SK-N-SH treated with all-trans-retinoic acid at 6 μM for 48 hours (cell line): ENCODE data around the gene AEN.

Source experiments
- CREB5 ChIP-seq: fragments of 250-450 bp; sonication (Bioruptor Pico); IDR thresholded peaks from 2 replicates; pipeline ENCODE4 v1.5.1; 2020; ENCODE audit warnings: low read depth, mild to moderate bottlenecking, moderate library complexity
- CSRNP3 ChIP-seq: fragments of 250-450 bp; sonication (Bioruptor Pico); IDR thresholded peaks from 2 replicates; pipeline ENCODE4 v1.5.1; 2021; ENCODE audit warnings: mild to moderate bottlenecking, moderate library complexity
- GLIS3 ChIP-seq: fragments of 250-450 bp; sonication (Bioruptor Pico); IDR thresholded peaks from 2 replicates; pipeline ENCODE4 v1.5.0; 2020; ENCODE audit warnings: mild to moderate bottlenecking, moderate library complexity
- PATZ1 ChIP-seq: fragments of 250-450 bp; sonication (Bioruptor Pico); IDR thresholded peaks from 2 replicates; pipeline ENCODE4 v1.8.0; 2020; ENCODE audit warnings: mild to moderate bottlenecking, moderate library complexity, borderline replicate concordance
- POU6F1 ChIP-seq: fragments of 250-450 bp; sonication (Bioruptor Pico); IDR thresholded peaks from 2 replicates; pipeline ENCODE4 v1.8.0; 2021; ENCODE audit warnings: low read depth, mild to moderate bottlenecking, moderate library complexity, borderline replicate concordance
- PPARA ChIP-seq: fragments of 250-450 bp; sonication (Bioruptor Pico); IDR thresholded peaks from 2 replicates; pipeline ENCODE4 v1.5.0; 2020; ENCODE audit warnings: mild to moderate bottlenecking, borderline replicate concordance
- RARB ChIP-seq: fragments of 250-450 bp; sonication (Bioruptor Pico); IDR thresholded peaks from 2 replicates; pipeline ENCODE4 v1.8.0; 2021; ENCODE audit warnings: mild to moderate bottlenecking, moderate library complexity
- SNAI2 ChIP-seq: fragments of 250-450 bp; sonication (Bioruptor Pico); IDR thresholded peaks from 2 replicates; pipeline ENCODE4 v1.5.0; 2020; ENCODE audit warnings: mild to moderate bottlenecking, moderate library complexity
- TOX ChIP-seq: fragments of 250-450 bp; sonication (Bioruptor Pico); IDR thresholded peaks from 2 replicates; pipeline ENCODE4 v1.8.0; 2021; ENCODE audit warnings: mild to moderate bottlenecking, moderate library complexity, borderline replicate concordance
- TSHZ2 ChIP-seq: fragments of 250-450 bp; sonication (Bioruptor Pico); IDR thresholded peaks from 2 replicates; pipeline ENCODE4 v1.5.0; 2020; ENCODE audit warnings: mild to moderate bottlenecking, moderate library complexity
- ZFP3 ChIP-seq: fragments of 250-450 bp; sonication (Bioruptor Pico); IDR thresholded peaks from 2 replicates; pipeline ENCODE4 v1.5.0; 2020; ENCODE audit warnings: mild to moderate bottlenecking, moderate library complexity
- ZFP30 ChIP-seq: fragments of 450-650 bp; formaldehyde crosslinking; IDR thresholded peaks from 2 replicates; pipeline ENCODE4 v1.5.0; 2022; ENCODE audit warnings: mild to moderate bottlenecking, moderate library complexity
- ZNF565 ChIP-seq: fragments of 450-650 bp; formaldehyde crosslinking; conservative IDR thresholded peaks from 2 replicates; pipeline ENCODE4 v1.5.0; 2020; ENCODE audit warnings: low read depth, mild to moderate bottlenecking, moderate library complexity
- ZNF70 ChIP-seq: fragments of 450-650 bp; formaldehyde crosslinking; IDR thresholded peaks from 2 replicates; pipeline ENCODE4 v1.5.0; 2020; ENCODE audit warnings: mild to moderate bottlenecking, moderate library complexity

- TF ChIP-seq ZNF565 (CRISPR knock-in tag) (no peak), PPARA (CRISPR knock-in tag) (no peak), ZFP30 (no peak), ZNF70 (CRISPR knock-in tag) (no peak), RARB (CRISPR knock-in tag) (no peak), SNAI2 (CRISPR knock-in tag) (no peak), POU6F1 (CRISPR knock-in tag) (no peak), PATZ1 (CRISPR knock-in tag) (no peak), CREB5 (CRISPR knock-in tag) (no peak), TSHZ2 (no peak), CSRNP3 (no peak), TOX (CRISPR knock-in tag) (no peak), ZFP3 (CRISPR knock-in tag) (no peak), GLIS3 (CRISPR knock-in tag) (no peak)
These were observed 38.1 kb downstream of the AEN start for GRCh38 chr15:88658972-88659931.
